GM18499 (cell line): ENCODE measurements around the gene HIF1AN.
A peak's percentile ranks its signal among the peaks of the same experiment; 100 is the strongest.

Experiments used
- ATAC-seq: cut with Tn5 transposase; IDR thresholded peaks from one replicate; pipeline ENCODE4 v1.9.1; 2021; ENCODE audit warnings: moderate number of reproducible peaks; ENCODE audit not compliant: insufficient read depth, unreplicated experiment

HIF1AN gene

DNA sequence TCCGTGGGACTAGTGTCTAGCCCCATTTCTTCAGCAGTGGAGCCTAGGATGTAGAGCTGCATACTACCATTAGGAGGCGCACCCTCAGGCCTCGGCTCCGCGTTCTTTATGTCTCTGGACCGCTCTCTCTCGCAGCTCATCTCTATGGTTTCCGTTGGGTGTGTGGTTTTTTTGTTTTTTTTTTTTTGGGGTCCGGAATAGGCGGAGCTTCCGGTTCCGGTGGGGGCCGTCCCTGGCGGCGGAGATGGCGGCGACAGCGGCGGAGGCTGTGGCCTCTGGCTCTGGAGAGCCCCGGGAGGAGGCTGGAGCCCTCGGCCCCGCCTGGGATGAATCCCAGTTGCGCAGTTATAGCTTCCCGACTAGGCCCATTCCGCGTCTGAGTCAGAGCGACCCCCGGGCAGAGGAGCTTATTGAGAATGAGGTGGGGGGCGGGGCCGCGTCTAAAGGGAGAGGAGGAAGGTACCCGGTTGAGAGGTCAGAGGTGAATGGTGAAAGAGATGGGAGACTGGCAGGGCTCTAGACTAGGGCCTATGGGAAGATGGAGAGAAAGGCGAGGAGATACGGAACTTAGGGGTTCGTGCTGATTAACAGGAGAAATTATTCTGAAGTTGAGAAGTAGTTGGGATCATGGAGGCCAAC is at the start of gene HIF1AN:
HIF1AN (plus strand) TSS at position 229 of the 639 bp plus-strand sequence; CDS start at position 245, 16 bp downstream.
- peak; percentile 80 for ATAC-seq

- no peak for ATAC-seq
Measured at GRCh38 chr10:100487529-100487928, 48.2 kb upstream of the HIF1AN start.

GRCh38 chr10:100489396-100489795 is 46.3 kb upstream of the HIF1AN start:
- no peak for ATAC-seq

- no peak for ATAC-seq
Measured at GRCh38 chr10:100490531-100490930, 45.2 kb upstream of the HIF1AN start.

- no peak for ATAC-seq
Measured at GRCh38 chr10:100496567-100496966, 39.2 kb upstream of the HIF1AN start.

DNA sequence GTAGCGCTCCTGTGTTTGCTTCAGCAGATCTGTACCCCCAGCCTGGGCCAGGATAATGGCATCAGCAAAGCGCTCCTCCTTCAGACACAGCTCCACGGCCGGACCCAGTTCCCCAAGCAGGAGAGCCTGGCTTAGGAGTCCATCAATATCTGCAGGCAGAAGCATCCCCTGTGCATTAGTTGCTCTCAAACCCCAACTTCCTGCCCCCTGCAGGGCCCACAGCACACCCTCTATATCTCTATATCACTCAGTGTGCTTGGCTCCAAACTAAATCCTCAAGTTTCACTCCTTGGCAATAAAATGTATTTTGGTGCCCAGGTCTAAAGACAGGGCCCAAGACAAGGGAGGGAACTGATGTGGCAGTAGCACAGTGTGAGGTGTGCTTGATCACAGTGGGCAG is 37.7 kb upstream of the HIF1AN start:
- ATAC-seq: no peak

- ATAC-seq: no peak
Measured at GRCh38 chr10:100501423-100501822, 34.3 kb upstream of the HIF1AN start.

- ATAC-seq: no peak
Measured at GRCh38 chr10:100502926-100503494, 32.7 kb upstream of the HIF1AN start.

- no peak for ATAC-seq
Measured at GRCh38 chr10:100504096-100504495, 31.6 kb upstream of the HIF1AN start.

DNA sequence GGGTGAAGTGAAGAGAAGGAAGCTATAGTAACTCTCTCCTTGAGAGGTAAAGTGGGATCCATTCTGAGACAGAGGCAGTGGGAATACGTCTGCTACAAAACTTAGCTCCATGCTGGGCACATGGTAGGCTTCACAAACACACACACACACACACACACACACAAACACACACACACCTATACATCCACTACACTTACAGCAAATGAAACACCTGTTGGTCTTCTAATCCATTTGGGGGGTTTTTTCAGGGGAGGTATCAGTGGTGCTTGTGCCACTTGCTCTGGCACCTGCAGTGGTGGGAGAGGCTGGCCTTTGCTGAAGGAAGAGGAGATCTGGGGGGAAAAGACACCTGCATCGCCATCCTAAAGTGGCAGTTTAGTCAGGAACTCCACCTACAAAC is 30.6 kb upstream of the HIF1AN start:
- no peak for ATAC-seq

- no peak for ATAC-seq
Measured at GRCh38 chr10:100506596-100507356, 29.0 kb upstream of the HIF1AN start.

DNA sequence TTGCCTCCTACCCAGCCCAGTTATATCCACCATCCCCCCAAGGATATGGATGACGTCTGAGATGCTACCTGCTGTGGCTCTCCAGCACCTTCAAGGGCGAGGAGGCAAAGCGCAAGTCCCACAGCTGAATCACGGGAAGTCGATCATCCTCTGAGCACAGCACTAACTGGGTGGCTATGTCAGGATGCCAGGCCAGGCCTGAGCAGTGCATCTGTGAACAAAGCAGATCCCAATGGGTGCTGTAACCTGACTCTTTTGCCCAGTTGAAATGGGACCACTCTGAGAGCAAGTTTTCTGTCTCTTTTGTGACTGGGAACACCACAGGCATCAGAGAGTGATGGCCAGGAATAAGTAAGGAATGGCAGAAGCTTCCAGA is 28.4 kb upstream of the HIF1AN start:
- no peak for ATAC-seq

DNA sequence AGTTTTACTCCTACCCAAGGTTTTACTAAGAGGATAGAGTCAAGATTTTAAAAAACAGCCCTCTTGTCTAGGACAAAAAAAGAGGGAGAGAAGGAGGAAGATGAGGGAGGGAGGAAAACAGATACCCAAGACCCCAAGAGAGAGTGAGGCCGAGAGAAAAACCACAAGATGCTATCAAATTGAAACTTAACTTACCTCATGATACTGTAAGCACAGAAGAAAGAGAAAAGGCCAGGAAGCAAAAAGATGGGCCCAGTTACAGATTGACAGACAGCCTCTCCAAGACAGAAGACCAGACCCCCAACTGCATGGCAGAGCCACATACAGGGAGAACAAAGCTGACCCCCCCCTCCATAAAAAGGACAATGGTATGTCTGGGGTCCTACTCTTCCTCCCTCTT is 27.5 kb upstream of the HIF1AN start:
- ATAC-seq: no peak

DNA sequence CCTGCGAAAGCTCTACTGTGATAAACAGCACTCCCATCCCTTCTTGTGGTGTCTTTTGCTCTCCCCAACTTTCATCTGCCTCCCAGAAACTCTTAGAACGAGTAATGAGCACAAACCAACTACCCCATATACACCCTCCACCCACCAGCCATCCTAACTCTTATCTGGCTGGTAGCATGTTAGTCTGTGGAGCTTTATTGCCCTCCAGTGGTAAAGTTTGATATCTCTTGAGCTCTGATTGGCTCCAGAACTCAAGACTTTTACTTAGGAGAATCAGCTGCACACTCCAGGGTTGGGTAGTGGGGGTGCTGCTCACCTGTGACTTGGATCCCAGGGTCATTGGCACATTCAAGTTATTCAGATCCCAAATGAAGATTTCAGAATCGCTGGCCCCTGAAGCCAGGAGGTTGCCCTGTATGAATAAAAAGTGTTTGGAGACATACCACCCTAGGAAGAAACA is 27.0 kb upstream of the HIF1AN start:
- ATAC-seq: no peak

DNA sequence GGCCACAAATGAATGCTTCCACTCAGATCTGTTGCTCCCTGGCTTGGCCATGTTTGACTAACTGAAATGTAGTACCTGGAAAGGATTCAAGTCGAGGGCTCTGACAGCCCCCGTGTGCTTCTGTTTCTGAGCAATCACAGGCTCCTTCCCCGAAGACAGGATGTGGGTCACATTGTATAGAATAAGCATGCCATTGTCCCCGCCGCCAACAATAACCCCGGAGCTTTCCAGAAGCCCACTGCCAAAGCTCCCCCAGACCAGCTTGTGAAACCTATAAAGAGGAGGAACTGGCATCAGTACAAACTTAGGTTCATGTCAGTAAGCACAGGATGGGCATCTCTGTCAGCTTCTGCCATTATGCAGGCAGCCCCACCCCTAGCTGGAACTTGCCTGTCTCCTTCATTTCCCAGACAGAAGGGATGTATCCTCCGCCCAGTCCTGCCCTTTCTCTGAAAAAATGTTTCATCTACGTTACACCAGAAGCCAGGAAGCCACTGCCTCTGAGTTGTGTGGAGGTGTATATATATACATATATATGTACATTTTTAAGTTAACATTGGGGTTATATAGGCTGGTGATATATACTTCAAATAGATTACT is 26.4 kb upstream of the HIF1AN start:
- no peak for ATAC-seq

- ATAC-seq: no peak
Measured at GRCh38 chr10:100510533-100511308, 25.0 kb upstream of the HIF1AN start.

DNA sequence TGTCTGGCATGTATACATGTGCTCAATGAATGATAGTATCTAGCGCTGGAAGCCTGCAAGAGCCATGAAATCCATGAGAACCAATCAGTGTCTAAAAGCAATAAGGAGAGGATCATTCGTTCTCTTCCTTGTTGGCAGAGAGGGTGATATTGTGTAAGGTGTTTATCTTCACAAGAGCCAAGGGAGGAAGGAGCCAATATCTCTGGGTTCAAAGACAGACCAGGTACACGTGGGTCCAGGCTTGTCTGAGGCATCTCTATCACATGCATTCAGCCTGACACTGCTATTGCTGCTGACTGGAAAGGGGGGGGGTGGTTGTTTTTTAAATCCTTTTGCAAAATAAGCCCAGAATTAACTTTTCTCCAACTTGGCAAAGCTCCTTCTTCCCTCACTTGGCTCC is 20.1 kb upstream of the HIF1AN start:
- no peak for ATAC-seq

DNA sequence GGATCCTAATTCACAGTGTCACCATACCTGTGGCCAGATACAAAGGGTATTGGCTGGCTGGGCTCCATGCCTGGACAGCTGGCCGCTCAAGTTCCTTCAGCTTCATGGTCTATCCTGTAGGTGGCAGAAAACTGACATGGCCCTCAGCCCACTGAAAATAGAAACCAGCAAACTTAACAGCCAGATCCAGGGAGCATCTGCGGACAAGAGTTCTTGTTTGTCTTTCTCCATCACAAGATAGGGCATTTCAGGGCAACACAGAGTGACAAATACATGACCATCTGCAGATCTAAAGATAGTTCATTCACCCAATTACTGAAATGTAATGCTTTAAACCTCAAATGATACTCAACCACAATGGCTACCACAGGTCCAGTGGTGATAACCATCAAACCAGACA is 18.9 kb upstream of the HIF1AN start:
- no peak for ATAC-seq

DNA sequence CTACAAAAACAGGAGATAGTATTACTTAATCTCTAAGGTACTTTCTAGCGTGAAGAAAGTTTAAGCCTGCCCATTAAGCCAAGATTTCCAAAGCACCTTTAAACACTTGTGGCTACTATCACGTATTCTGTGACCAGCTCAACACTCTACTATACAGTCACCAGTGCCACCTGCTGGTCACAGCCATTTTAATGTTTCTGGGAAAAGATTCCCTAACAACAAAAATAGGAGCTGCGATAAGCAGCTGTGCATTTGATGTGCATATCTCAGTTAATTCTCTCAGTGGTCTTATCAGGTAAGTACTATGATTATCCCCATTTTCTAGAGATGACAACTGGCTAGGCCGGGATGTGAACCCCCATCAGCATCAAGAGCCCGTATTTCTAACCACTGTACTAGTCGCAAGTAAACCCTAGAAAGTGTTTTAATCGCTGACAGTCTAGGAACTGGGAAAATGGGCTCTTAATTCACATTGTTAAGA is 16.9 kb upstream of the HIF1AN start:
- ATAC-seq: no peak

GRCh38 chr10:100519311-100520051 is 16.3 kb upstream of the HIF1AN start, which contains the start of gene SEC31B:
SEC31B (minus strand) TSS chr10:100519861; CDS start chr10:100516952, 2,909 bp downstream.
- ATAC-seq: no peak
